ENCODE results near the gene SDHB.

- TF ChIP-seq CTCF (IDR thresholded peaks at IDR 0.05 in 8 of 11, conservative IDR thresholded peaks at IDR 0.05 in 3 of 11): no peak
- TF ChIP-seq POLR2A (IDR thresholded peaks at IDR 0.05): no peak
These were observed 45.5 kb downstream of the SDHB start for GRCh38 chr1:17008208-17008855.

Data from spleen (tissue), 7 donors.